ENCODE measurements around the gene IFNA14. TPM values are rescaled to one million over a fixed set of nuclear protein-coding genes. Genes with fewer than 3 reads are reported as not detected.
"Not testable (repeated sequence)": the region's sequence is repeated elsewhere in the genome, so short reads cannot be mapped to it uniquely, and the experiment has no call there.

IFNA14 gene
- total and polyA plus RNA-seq, 9 donors: not detected

DNA sequence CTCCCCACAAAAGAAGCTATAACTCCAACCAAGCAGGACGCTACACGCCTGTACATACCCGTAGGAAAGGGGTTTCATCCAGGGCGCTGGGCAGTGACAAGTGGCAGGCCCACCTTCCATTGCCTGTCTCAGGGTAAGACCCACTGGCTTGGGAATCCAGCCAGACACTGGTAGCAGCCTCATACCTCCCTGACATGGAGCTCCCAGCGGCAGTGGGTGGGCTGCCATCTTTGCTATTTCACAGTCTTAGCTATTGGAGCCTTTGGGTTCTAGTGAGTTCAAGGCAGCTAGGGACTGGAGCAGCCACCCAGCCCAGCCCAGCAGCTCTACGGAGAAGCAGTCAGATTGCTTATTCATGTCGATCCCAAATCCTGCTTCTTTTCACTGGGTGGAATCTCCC, 29.5 kb downstream of the IFNA14 start:
- Histone ChIP-seq H3K27me3 (no peaks in the 10 kb centered on the region), H3K9me3 (no peaks in the 10 kb centered on the region), H3K4me1 (ENCODE audit: insufficient read depth) (no peaks in the 10 kb centered on the region), H3K4me3 (no peak overlapping the region), H3K27ac (no peak overlapping the region), H3K36me3 (no peaks in the 10 kb centered on the region)
- TF ChIP-seq POLR2A (IDR thresholded peaks at IDR 0.05) (no peak), EP300 (IDR thresholded peaks at IDR 0.05) (no peak)
- TF ChIP-seq, protein P1, sequence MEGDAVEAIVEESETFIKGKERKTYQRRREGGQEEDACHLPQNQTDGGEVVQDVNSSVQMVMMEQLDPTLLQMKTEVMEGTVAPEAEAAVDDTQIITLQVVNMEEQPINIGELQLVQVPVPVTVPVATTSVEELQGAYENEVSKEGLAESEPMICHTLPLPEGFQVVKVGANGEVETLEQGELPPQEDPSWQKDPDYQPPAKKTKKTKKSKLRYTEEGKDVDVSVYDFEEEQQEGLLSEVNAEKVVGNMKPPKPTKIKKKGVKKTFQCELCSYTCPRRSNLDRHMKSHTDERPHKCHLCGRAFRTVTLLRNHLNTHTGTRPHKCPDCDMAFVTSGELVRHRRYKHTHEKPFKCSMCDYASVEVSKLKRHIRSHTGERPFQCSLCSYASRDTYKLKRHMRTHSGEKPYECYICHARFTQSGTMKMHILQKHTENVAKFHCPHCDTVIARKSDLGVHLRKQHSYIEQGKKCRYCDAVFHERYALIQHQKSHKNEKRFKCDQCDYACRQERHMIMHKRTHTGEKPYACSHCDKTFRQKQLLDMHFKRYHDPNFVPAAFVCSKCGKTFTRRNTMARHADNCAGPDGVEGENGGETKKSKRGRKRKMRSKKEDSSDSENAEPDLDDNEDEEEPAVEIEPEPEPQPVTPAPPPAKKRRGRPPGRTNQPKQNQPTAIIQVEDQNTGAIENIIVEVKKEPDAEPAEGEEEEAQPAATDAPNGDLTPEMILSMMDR (IDR thresholded peaks at IDR 0.05): no peak
- intact Hi-C loops (cut with DNase I): no loop called here
- 91 to 93% (median 92%) methylated on average over 6 to 7 of the region's 7 CpGs for WGBS, 3 donors
- DNase-seq: no peak

- H3K27me3 ChIP-seq; intact Hi-C loops (cut with DNase I); H3K4me3 ChIP-seq; DNase-seq; H3K27ac ChIP-seq; H3K9me3 ChIP-seq; H3K4me1 ChIP-seq (ENCODE audit: insufficient read depth); H3K36me3 ChIP-seq: not testable (repeated sequence)
- 58 to 82% (median 64%) methylated on average over 3 of the region's 3 CpGs for WGBS, 3 donors
Observed at GRCh38 chr9:21207043-21207442, 32.8 kb downstream of the IFNA14 start, which contains the start of gene IFNA10. Gene IFNA10 (minus strand): TSS chr9:21207143. CDS start chr9:21207097, 46 bp downstream.

GRCh38 chr9:21205204-21205603, 34.6 kb downstream of the IFNA14 start:
- Histone ChIP-seq H3K27ac (no peak overlapping the region), H3K27me3 (no peaks in the 10 kb centered on the region), H3K4me1 (ENCODE audit: insufficient read depth) (no peaks in the 10 kb centered on the region), H3K9me3 (no peaks in the 10 kb centered on the region), H3K36me3 (no peaks in the 10 kb centered on the region), H3K4me3 (no peak overlapping the region)
- no peak for DNase-seq
- TF ChIP-seq POLR2A (IDR thresholded peaks at IDR 0.05): no peak
- TF ChIP-seq, protein P1 (IDR thresholded peaks at IDR 0.05): no peak
- no peak for TF ChIP-seq EP300 (IDR thresholded peaks at IDR 0.05)
- intact Hi-C loops (cut with DNase I): no loop called here

- DNase-seq; H3K4me1 ChIP-seq (ENCODE audit: insufficient read depth); H3K4me3 ChIP-seq; H3K27ac ChIP-seq; H3K36me3 ChIP-seq; H3K27me3 ChIP-seq; intact Hi-C loops (cut with DNase I); H3K9me3 ChIP-seq: not testable (repeated sequence)
- WGBS, 3 donors: 48 to 66% (median 63%) methylated on average over 4 of the region's 4 CpGs
Observed at GRCh38 chr9:21202105-21202504, 37.7 kb downstream of the IFNA14 start, which contains the start of gene IFNA7. Gene IFNA7 (minus strand): TSS chr9:21202205. CDS start chr9:21202165, 40 bp downstream.

DNA sequence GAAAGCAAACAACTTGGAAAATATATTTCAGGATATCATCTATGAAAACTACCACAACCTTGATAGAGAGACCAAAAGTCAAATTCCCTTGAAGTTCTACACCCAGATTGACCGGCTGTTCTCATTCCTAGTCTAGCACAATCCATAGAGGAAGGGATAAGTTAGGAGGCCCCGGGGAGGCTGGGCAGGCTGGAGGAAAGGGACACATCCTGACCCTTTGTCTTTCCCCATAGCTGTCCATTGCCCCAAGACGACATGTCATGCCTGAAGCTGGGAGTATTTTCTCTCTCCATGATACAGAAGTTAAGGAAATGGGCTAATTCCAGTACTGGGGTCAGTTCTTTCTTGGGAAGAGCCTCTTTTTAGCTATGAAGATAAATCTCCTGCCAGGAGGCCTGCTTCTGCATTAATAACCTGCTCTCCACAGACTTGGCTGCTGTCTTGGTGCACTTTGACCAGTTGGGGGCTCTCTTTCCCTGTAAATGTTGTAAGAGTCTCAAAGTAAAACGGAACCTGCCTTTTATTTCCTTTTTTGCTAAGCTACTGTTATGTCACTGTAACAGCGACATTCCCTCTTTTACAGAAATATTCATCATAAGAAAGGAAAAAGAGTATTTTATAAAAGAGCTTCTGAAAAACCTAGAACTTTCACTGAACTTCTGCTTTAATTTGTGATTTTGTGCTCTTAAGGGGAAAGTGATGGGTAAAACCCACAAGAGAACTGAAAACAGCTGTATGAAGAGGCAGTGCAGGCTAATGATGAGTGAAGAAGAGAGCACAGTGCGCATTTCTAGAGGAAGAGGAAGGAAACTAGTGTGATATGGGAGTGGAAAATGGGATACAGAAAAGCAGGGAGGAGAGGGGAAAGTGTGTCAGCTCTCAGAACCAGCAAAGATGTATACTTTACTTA, 44.7 kb downstream of the IFNA14 start:
- H3K4me1 ChIP-seq (ENCODE audit: insufficient read depth); H3K9me3 ChIP-seq; DNase-seq; H3K27ac ChIP-seq; H3K4me3 ChIP-seq; intact Hi-C loops (cut with DNase I); H3K36me3 ChIP-seq; H3K27me3 ChIP-seq: not testable (repeated sequence)
- WGBS, 3 donors: 34 to 40% (median 35%) methylated on average over 6 of the region's 6 CpGs

Other genes starting within 250 kb of the IFNA14 start
- 1 to 10 TPM; 3.0 to 5.2 (median 3.7) TPM for gene HACD4, start 208.4 kb downstream of the IFNA14 start, total RNA-seq
- gene HACD4, start 208.4 kb downstream of the IFNA14 start, polyA plus RNA-seq: 1 to 10 TPM; 2.6 to 4.8 TPM
- gene IFNB1, start 162.1 kb downstream of the IFNA14 start, total RNA-seq: not detected
- not detected for gene IFNB1, start 162.1 kb downstream of the IFNA14 start, polyA plus RNA-seq
- gene IFNW1, start 98.2 kb downstream of the IFNA14 start, total RNA-seq: not detected
- not detected for gene IFNW1, start 98.2 kb downstream of the IFNA14 start, polyA plus RNA-seq
- not detected for gene IFNA21, start 73.3 kb downstream of the IFNA14 start, total RNA-seq
- not detected for gene IFNA21, start 73.3 kb downstream of the IFNA14 start, polyA plus RNA-seq
- not detected for gene IFNA4, start 52.4 kb downstream of the IFNA14 start, total RNA-seq
- gene IFNA4, start 52.4 kb downstream of the IFNA14 start, polyA plus RNA-seq: not detected
- gene IFNA7, start 37.8 kb downstream of the IFNA14 start, total RNA-seq: not detected
- not detected for gene IFNA7, start 37.8 kb downstream of the IFNA14 start, polyA plus RNA-seq
- gene IFNA10, start 32.9 kb downstream of the IFNA14 start, total RNA-seq: not detected
- gene IFNA10, start 32.9 kb downstream of the IFNA14 start, polyA plus RNA-seq: not detected
- gene IFNA16, start 22.7 kb downstream of the IFNA14 start, total RNA-seq: not detected
- not detected for gene IFNA16, start 22.7 kb downstream of the IFNA14 start, polyA plus RNA-seq
- not detected for gene IFNA17, start 11.8 kb downstream of the IFNA14 start, total RNA-seq
- not detected for gene IFNA17, start 11.8 kb downstream of the IFNA14 start, polyA plus RNA-seq
- gene IFNA5, start 65.3 kb upstream of the IFNA14 start, total RNA-seq: under 1 TPM in 1 of 7 donors, not detected in 6; 0.42 TPM
- gene IFNA5, start 65.3 kb upstream of the IFNA14 start, polyA plus RNA-seq: not detected
- gene KLHL9, start 95.4 kb upstream of the IFNA14 start, total RNA-seq: 10 to 100 TPM; 22.3 to 35.9 (median 29.6) TPM
- gene KLHL9, start 95.4 kb upstream of the IFNA14 start, polyA plus RNA-seq: 10 to 100 TPM; 14.3 to 22.6 TPM
- gene IFNA6, start 110.9 kb upstream of the IFNA14 start, total RNA-seq: not detected
- gene IFNA6, start 110.9 kb upstream of the IFNA14 start, polyA plus RNA-seq: under 1 TPM in 1 of 2 donors, not detected in 1; 0.12 TPM
- gene IFNA13, start 128.1 kb upstream of the IFNA14 start, total RNA-seq: not detected
- gene IFNA13, start 128.1 kb upstream of the IFNA14 start, polyA plus RNA-seq: under 1 TPM in 1 of 2 donors, not detected in 1; 0.12 TPM
- not detected for gene IFNA2, start 145.4 kb upstream of the IFNA14 start, total RNA-seq
- not detected for gene IFNA2, start 145.4 kb upstream of the IFNA14 start, polyA plus RNA-seq
- not detected for gene IFNA8, start 169.1 kb upstream of the IFNA14 start, total RNA-seq
- gene IFNA8, start 169.1 kb upstream of the IFNA14 start, polyA plus RNA-seq: not detected
- not detected for gene IFNA1, start 200.4 kb upstream of the IFNA14 start, total RNA-seq
- not detected for gene IFNA1, start 200.4 kb upstream of the IFNA14 start, polyA plus RNA-seq
- under 1 TPM in 1 of 7 donors, not detected in 6; 0.34 TPM for gene IFNE, start 242.3 kb upstream of the IFNA14 start, total RNA-seq
- not detected for gene IFNE, start 242.3 kb upstream of the IFNA14 start, polyA plus RNA-seq